Right ventricle myocardium inferior (tissue), 1 donor: ENCODE results near the gene PMPCB. TPM values are rescaled to one million over a fixed set of nuclear protein-coding genes. Genes with fewer than 3 reads are reported as not detected.

Experiments
- total RNA-seq: library from RNA; stranded (reverse); fragmentation: NEBNext Ultra II Directional; extraction: Animal tissue kit (Norgen Biotek cat#: 25700); gene quantifications from one replicate; pipeline ENCODE4 v1.2.1, GENCODE V29; 2021
- donor health status: DM: no; HTN: yes; CAD: no; lungs with severe emphysema.

PMPCB gene
- total RNA-seq, 1 donor from 2014 or later, result 69.7 TPM

Other genes with a start within 250 kb of the PMPCB start
- 0.24 TPM for gene FBXL13, start 222.6 kb upstream of the PMPCB start, total RNA-seq
- 20.7 TPM for gene ARMC10, start 222.3 kb upstream of the PMPCB start, total RNA-seq
- gene NAPEPLD, start 148.3 kb upstream of the PMPCB start, total RNA-seq, result 13.1 TPM
- gene DNAJC2, start 47.3 kb downstream of the PMPCB start, total RNA-seq, result 12.9 TPM
- gene PSMC2, start 50.2 kb downstream of the PMPCB start, total RNA-seq, result 131 TPM
- gene SLC26A5, start 148.8 kb downstream of the PMPCB start, total RNA-seq, result not detected